Placental epithelial cell (primary cell): ENCODE measurements around the gene SNED1. TPM values are rescaled to one million over a fixed set of nuclear protein-coding genes. Genes with fewer than 3 reads are reported as not detected.

ENCODE experiments used
- small RNA-seq: library from RNA; depleted of rRNA; stranded (forward); fragments of <200 nt; gene quantifications from one replicate; pipeline ENCODE3, GENCODE V24; 2012
- total RNA-seq: library from RNA; depleted of rRNA; stranded (reverse); fragments of >200 nt; gene quantifications from 2 replicates; pipeline ENCODE4 v1.2.3, GENCODE V29; 2012

SNED1 gene
- total RNA-seq: 0.11 and 0.39 TPM in 2 replicates

DNA sequence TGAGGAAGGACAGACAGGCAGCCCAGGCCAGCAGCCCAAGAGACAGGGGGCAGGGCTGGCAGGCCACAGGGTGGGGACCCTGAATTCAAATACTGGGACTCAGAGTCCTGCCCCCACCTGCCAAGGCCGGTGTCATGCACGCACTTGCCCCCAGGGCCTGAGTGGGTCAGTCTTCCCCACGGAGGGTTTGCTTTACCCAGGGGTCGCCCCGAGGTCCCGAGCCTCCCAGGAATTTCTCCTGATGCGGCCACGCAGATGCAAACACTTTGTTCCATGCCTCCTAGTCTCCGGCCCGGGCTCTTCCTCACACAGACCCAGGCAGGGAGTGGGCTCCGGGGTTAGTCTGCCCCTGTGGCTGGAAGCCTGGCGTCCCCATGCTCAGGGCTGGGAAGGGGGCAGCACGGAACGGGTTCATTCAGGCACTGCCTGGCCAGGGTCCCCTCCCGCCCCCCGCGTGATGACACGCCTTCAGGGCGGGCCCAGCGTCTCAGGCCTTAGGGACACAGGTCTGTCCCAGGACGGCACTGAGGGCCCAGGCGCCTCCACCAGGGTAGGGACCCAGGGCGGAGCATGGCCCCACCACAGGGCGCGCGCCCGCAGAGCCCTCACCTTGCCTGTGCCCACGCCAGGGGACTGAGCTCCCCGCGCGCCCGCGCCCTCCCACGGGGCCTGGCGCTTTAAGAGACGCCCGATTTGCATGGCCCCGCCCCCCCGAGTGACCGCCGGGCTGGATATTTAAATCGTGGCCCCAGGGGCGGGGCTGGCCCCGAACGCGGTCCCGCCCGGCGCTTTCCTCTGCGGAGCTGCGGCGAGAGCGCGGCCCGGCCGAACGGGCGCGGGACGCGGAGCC is at the start of gene SNED1:
Gene SNED1, plus strand, starts transcription at position 763 of the 850 bp plus-strand sequence. CDS start 220 bp downstream, outside the sequence.

DNA sequence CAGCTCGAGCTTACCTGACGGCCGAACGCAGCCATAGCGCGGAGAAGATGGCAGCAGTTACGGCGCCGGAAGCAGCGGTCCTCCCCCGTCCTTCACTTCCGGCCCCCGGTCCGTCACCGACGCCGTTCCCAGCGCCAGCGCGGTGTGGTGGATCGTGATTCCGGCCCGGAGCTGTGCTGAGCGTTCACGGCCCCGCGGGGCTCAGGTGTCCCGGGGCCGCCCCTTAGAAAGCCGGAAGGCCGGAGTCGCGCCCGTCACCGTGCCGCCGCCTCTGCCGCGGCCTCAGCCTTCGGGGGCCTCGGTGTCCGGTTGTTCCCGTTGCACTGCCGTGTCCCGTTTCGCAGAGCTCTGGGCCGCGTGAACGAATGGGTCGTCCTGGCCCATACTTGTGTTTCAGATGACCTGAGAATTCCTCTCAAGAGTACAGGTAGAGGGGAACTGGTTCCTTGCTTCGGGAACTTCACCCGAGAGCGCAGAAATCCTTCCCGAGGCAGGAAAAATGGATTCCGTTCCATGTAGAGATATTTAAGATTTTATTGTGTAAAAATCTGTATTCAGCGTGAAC is 103.9 kb downstream of the SNED1 start, which contains the start of gene MTERF4:
Gene MTERF4, minus strand, starts transcription at position 49 of the 565 bp plus-strand sequence. Its CDS starts 14 bp downstream, at position 35.

Small RNA genes lying within 50 kb of the gene (small RNA-seq; reads per million reads assigned to genes)
- gene AC005237.2: not detected

Other genes with a start within 250 kb of the SNED1 start
- gene KIF1A, start 178.4 kb upstream of the SNED1 start, total RNA-seq: under 0.01 TPM in 1 of 2 replicates, not detected in the other
- not detected in 2 replicates for gene AGXT, start 129.8 kb upstream of the SNED1 start, total RNA-seq
- not detected in 2 replicates for gene MAB21L4, start 102.5 kb upstream of the SNED1 start, total RNA-seq
- not detected in 2 replicates for gene CROCC2, start 92.3 kb upstream of the SNED1 start, total RNA-seq
- 27.5 and 45.8 TPM in 2 replicates for gene MTERF4, start 103.7 kb downstream of the SNED1 start, total RNA-seq
- gene PASK, start 150.9 kb downstream of the SNED1 start, total RNA-seq: 3.9 and 4.4 TPM in 2 replicates
- 32.2 and 47.6 TPM in 2 replicates for gene PPP1R7, start 151.8 kb downstream of the SNED1 start, total RNA-seq
- under 0.01 TPM in 1 of 2 replicates, not detected in the other for gene ANO7, start 190.1 kb downstream of the SNED1 start, total RNA-seq